AG09309 (cell line): ENCODE results near the gene FGFRL1.

Source experiments
- DNase-seq: peaks from one replicate; pipeline ENCODE4 v3.0.0-alpha.2; 2010; ENCODE audit warnings: low read depth
- H3K4me3 ChIP-seq: 2 replicates; pipeline ENCODE4 v1.5.1; 2011; ENCODE audit warnings: mild to moderate bottlenecking, low read depth, low read length, moderate library complexity; ENCODE audit not compliant: control insufficient read depth
- TF ChIP-seq, protein P1 (sequence below): IDR thresholded peaks from 2 replicates; pipeline ENCODE4 v1.5.1; 2011; ENCODE audit warnings: mild to moderate bottlenecking, low read depth, low read length, inconsistent platforms; ENCODE audit not compliant: insufficient read depth, control insufficient read depth; ENCODE audit errors: missing control alignments

The FGFRL1 gene

GRCh38 chr4:990746-991367, 20.6 kb upstream of the FGFRL1 start:
- DNase-seq = no peak
- TF ChIP-seq, protein P1, sequence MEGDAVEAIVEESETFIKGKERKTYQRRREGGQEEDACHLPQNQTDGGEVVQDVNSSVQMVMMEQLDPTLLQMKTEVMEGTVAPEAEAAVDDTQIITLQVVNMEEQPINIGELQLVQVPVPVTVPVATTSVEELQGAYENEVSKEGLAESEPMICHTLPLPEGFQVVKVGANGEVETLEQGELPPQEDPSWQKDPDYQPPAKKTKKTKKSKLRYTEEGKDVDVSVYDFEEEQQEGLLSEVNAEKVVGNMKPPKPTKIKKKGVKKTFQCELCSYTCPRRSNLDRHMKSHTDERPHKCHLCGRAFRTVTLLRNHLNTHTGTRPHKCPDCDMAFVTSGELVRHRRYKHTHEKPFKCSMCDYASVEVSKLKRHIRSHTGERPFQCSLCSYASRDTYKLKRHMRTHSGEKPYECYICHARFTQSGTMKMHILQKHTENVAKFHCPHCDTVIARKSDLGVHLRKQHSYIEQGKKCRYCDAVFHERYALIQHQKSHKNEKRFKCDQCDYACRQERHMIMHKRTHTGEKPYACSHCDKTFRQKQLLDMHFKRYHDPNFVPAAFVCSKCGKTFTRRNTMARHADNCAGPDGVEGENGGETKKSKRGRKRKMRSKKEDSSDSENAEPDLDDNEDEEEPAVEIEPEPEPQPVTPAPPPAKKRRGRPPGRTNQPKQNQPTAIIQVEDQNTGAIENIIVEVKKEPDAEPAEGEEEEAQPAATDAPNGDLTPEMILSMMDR = no peak
- no peak overlapping the region for H3K4me3 ChIP-seq

GRCh38 chr4:991451-992296, 19.8 kb upstream of the FGFRL1 start:
- H3K4me3 ChIP-seq = no peak overlapping the region
- no peak for DNase-seq

DNA sequence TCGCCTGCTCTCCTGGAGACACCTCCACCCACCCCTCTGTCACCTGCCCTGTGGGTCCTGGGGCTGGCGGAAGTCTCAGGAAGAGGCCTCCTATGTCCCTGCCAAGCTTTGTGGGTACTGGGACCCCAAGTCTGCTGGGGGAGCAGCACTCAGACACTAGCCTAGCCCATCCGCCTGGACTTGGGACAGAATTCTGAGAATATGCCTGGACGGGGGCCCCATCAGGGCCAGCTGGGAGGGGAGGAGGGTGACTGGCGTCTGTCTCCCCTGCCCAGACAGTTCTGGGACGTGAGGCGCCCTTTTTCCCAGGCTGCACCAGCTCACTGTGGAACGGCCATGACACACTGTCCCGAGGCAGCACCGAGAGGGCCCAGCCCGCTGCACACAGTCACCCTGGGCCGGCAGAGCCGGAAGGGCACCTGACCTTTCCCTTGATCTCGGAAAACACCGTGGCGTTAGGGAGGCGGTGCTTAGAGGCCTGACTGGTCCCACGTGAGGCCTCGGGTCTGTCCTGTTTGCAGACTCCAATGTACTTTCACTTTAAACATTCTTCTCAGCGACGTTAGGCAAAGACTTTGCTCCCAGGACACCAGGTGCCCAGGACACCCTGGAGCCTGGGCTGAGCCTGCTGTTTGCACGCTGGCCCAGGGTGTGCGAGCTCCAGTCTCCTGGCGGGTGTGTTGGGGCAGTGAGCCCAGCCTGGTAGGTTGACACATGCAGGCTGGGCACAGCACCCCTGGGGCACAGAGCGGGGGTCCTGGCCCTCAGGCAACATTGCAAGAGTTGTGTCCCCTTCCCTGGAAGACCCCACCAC, 18.9 kb upstream of the FGFRL1 start:
- no peak overlapping the region for H3K4me3 ChIP-seq
- TF ChIP-seq, protein P1 = no peak
- DNase-seq = no peak

More at GRCh38 chr4:991451-992296, 19.8 kb upstream of the FGFRL1 start:
- TF ChIP-seq, protein P1 = no peak

DNA sequence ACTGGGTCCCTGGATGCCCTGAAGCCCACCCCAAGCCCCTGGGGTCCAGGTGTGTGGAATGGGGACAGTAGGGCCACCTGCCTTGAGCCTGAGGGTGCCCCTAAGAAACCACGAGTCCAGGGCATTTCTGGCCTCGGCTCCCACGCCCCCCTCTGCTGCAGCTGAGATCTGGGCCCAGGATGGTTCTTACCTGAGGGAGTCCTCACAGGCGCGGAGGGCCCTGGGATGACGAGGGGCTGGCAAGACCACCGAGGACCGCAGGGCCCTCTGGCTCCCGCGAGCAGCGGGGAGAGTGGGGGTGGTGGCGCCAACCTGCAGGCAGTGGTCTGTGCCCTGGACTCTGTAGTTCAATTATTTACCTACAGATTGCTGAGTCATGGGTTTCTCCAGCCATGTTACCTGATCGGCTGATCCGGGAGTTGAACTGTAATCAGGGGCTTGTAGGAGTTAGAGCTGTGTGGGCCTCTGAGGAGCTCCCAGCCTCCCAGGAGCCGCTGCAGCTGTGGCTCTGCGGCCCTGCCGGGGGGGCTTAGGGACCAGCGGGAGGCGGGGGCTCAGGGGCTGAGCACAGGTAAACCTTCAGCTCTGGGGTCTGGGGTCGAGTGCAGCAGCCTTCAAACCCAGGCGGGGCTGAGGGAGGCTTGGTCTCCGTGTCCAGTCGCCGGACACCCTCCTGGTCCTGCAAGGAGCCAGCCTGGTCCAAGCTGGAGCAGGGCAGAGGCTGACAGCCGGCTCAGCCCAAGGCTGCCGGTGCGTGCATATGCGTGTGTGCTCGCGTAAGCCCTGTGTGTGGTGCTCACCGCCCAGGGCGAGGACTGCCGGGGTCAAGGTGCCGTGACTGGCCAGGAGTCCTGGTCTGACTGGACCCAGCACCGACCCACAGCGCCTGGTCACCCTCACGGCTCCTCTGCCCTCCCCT, 18.1 kb upstream of the FGFRL1 start, which contains the start of gene SLC26A1:
Gene SLC26A1 (minus strand): TSS at position 294 of the 919 bp plus-strand sequence. CDS start 1,701 bp downstream, outside the sequence.
- no peak within 1 kb of the TSS for H3K4me3 ChIP-seq
- no peak for DNase-seq
- TF ChIP-seq, protein P1 = no peak

- TF ChIP-seq, protein P1 = peak; percentile 3
- no peak for DNase-seq
- H3K4me3 ChIP-seq = no peak overlapping the region
Measured at GRCh38 chr4:995311-996026, 16.0 kb upstream of the FGFRL1 start.
